Fibroblast of skin of scalp (primary cell): Measurements from ENCODE around the gene PTGS1. TPM values are rescaled to one million over a fixed set of nuclear protein-coding genes. Genes with fewer than 3 reads are reported as not detected.
"Not testable (repeated sequence)": the region's sequence is repeated elsewhere in the genome, so short reads cannot be mapped to it uniquely, and the experiment has no call there.

Source experiments
- DNase-seq: peaks from one replicate; pipeline ENCODE4 v3.0.0-alpha.2; 2013
- polyA plus RNA-seq, 2 experiments: library from polyadenylated mRNA; unstranded; fragments of 120-200 nt; gene quantifications; one replicate each; pipeline ENCODE4 v1.2.1, GENCODE V29; 2013; ENCODE audit not compliant: insufficient read length in 2 of 2

PTGS1 gene
- polyA plus RNA-seq (2013, experiment 1 of 2; ENCODE audit: insufficient read length): 16.9 TPM
- polyA plus RNA-seq (2013, experiment 2 of 2; ENCODE audit: insufficient read length): 15.4 TPM

DNA sequence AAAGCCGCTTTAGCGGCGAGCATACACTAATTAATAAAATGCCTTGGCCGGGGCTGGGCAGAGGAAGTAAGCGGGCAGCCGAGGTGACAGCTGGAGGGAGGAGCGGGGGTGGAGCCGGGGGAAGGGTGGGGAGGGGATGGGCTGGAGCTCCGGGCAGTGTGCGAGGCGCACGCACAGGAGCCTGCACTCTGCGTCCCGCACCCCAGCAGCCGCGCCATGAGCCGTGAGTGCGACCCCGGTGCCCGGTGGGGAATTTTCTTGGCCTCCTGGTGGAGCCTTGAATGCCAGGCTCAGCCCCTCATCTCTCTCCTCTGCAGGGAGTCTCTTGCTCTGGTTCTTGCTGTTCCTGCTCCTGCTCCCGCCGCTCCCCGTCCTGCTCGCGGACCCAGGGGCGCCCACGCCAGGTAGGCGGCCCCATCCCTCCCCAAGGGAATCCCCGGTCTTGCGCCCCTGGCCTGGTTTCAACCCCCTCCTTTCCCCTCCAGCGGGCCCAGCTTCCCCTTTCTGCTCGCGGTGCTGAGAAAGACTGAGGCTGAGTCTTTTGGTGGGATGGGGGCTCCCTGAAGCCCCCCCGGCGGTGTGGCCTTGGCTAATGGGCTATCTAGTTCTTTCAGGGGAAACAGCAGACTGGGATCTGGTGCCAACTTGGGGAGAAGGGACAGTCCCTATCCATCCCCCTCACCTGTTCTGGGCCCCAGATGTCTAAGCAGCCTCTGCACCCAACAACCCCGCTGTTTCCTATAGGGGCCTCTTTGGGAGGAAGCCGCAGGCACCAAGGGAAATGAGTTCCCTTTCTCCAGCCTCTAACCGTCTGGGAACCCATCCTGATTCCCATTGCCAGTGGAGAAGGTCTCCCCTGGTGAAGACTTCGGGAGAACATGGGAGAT lies at the start of gene PTGS1:
Gene PTGS1 (plus strand): TSS at position 156 of the 887 bp plus-strand sequence. CDS start 61 bp downstream, at position 217.
- DNase-seq: no peak

DNA sequence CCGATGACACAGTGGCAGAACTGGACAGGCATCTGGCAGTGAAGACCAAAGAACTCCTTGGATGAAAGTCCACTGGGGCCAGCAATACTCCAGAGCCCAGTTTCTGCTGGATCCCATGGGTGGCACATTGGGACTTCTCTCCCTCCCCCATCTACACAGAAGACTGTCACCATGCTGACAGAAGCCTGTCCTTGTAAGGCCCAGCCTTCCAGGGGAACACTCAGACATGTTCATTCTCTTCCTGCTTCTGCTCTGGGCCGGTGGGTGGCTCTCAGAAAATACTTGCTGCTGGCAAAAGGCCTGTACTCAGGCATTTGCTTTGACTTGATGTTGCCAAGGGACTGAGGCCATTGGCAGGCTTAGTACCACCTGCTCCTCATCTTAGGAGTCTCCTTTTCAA lies 48.3 kb upstream of the PTGS1 start:
- no peak for DNase-seq

DNA sequence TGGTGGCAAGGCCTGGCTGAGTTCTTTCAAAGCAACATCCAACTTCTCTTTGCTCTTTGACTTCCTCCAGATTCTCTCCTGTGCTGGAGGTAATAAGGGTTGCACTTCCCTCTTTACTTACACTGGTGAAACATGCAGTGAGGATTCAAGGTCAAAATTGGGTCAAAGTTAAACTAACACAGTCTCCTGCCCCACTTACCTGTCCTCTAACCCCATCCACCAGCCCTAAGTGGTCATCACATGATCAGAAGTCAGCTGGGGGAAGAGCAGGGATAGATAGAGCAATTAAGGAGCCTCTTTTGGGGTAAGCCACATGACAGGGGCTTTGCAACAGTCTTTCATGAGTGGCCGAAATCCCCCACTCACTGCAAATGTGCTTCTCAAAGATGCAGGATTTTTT lies 46.2 kb upstream of the PTGS1 start:
- DNase-seq: not testable (repeated sequence)

DNA sequence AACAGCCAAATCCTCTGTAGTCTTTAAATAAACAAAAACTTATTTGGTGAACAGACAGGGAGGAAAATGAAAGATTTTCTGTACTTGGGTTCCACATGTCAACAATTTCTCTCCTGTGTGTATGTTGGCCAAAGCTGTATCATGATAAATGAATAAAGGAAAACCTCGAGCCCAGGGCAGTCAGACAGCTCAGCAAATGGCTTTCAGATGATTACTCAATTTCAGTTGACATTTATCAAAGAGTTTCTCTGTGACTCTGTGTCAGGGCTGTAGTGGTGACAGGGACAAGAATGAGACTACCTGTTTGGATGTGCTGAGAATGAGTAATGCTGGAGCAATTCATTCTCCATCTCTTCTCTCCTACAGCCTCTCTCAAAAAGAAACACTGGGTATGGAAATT lies 45.7 kb upstream of the PTGS1 start:
- DNase-seq: no peak

DNA sequence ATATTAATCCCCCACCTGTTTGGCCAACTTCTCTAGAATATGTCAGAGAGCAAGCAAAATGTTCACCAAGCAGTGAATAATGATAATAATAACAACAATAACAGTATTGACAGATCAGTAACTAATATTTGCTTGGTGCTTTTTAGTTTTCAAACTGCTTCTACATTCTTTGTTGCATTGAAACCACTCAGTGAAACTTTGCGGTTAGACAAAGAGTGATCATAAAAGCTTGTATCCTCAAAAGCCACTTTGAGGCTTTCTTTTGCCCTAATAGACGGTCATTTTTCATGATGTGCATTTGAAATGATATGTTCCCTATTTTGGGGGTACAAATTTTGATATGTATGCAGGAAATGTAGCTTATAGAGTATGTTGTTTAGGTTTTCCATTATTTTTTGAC lies 43.6 kb upstream of the PTGS1 start:
- DNase-seq: no peak

DNA sequence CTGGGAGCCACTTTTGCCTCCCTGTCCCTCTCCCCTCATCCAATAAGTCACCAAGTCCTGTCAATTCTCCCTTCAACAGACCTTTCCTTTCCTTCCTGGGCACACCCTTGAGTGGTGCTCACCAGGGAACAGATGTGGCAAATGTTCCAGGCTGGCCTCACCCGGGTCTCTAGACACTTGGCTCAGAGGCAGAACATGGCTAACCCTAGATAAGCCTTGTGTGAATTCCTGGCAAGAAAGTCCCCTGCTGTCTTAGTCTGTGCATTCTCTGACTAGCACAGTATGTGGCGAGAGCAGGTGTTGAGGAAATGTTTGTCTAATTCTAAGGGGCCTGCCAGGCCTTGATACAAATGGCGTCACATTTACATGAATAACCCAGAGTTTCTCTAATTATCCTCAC lies 41.2 kb upstream of the PTGS1 start:
- DNase-seq: no peak

DNA sequence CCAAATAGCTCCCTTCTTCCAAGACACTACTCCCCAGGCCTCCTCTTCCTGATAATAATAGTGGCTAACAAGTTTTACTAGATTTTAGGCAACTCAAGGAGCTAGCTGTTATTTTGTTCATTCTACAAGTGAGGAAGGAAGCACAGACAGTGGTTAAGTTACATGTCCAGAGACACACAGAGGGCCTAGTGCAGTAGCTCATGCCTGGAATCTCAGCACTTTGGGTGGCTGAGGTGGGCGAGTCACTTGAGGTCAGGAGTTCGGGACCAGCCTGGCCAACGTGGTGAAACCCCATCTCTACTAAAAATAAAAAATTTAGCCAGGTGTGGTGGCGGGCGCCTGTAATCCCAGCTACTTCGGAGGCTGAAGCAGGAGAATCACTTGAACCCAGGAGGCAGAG lies 40.4 kb upstream of the PTGS1 start:
- DNase-seq: not testable (repeated sequence)

DNA sequence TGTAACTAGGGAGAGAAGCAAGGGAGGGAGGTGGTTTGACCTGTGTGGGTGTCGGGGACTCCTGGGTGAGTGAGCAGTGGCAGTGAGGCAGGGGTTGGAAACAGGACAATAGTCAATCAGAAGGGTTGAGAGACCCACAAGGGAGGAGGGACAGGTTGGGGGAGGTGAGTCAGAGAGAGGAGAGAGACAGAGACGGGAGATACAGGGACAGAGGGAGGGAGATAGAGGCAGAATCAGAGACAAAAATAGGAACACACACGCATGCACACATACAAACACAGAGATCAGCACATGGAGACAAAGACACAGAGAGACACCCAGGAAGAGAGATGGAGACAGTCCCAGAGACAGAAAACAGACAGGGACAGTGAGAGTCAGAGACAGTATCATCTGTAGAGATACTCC lies 39.3 kb upstream of the PTGS1 start:
- no peak for DNase-seq

DNA sequence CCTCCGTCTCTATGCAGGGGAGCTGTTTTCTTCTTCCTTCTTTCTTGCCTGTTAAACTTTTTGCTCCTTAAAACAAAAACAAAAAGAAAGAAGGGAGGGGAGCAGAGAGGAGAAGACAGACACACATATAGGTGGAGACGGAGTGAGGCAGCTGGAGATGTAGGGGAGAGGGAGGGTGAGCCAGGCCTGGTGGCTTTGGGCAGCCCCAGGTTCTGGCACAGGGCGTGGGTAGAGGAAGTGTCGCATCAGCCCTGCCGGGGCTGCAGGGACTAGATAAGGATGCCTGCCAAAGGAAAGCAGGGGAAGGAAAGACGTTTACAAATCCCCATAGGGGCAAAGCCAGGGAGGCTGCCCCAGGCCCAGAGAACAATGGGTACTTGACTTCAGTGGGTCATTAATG lies 38.7 kb upstream of the PTGS1 start:
- no peak for DNase-seq

DNA sequence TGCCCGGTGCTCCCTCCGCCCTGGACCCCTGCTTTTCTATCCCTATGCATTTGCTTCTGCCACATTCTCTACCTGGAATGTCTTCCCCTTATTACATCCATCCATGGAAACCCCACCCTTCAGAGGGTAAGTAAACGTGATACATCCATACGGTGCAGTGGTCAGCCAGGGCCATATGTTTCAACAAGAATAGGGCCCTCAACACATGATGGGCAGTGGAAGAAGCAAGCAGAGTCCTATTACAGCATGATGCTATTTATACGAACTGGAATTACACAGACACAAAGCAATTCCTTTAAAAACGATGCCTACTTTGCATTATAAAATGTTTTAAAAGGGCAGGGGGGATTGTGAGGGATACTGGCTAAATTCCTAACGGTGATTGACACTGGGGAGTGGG lies 38.2 kb upstream of the PTGS1 start:
- DNase-seq: no peak

DNA sequence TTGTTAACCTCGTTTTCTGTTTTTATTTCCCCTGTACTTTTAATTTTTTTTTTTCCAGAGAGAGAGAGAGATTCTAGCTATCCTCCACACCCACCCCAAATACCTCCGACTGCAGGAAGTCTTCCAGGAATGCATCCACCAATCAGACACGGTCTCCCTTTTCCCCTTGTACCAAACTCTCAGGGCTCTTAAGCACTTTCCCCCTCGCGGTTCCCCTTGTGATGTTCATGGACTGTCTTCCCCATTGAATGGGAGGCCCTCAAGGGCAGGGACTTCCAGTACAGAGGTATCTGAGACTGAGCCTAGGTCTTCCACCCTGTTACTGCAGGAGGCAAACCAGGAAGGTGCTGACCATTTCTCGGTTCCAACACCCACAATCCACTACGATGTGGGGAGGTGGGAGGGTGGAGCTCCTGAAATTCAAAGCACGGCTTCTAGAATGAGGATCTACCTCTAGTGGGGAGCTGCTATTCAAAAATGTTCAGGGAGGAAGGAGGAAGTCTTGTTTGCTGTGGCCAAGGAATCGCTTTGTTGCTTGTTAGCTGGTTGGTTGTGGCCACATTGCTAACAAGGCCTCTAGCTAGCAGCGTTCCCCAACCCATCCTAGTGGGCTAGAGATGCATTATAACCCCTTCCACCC lies 37.5 kb upstream of the PTGS1 start:
- no peak for DNase-seq

DNA sequence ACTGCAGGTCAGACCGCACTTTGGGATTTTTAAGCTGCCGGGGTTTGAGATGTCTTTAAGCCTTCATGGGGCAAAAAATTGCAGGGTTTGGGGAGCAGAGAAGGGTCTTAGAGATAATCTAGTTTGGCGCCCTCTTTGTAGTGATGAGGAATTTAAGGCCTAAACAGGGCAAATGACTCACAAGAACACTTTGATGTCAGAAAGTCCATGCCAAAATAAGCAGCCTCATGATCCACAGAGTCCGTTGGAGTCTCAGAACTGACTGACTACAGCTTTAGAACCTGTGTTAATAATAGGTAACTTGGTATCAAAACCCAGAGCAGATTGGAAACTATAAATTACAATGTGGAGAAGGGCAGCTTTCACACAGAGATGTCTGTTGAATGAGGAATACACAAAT lies 35.9 kb upstream of the PTGS1 start:
- DNase-seq: no peak

DNA sequence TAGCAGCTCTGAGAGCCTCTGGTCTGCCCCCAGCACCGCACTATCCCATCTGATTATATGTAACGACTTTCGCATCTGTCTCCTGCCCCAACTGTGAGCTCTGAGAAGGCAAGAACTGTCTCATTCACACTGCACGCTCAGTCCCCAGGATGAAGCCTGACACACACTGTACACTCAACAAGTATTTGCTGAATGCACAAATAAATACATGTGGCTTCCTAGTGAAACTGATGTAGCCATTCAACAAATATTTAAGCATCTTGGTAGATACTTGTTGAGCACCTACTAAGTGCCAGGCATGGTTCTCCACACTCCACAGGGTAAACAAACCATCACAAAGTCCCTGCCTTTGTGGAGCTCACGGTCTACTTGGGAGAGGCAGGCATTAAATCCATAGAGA lies 34.6 kb upstream of the PTGS1 start:
- DNase-seq: no peak

DNA sequence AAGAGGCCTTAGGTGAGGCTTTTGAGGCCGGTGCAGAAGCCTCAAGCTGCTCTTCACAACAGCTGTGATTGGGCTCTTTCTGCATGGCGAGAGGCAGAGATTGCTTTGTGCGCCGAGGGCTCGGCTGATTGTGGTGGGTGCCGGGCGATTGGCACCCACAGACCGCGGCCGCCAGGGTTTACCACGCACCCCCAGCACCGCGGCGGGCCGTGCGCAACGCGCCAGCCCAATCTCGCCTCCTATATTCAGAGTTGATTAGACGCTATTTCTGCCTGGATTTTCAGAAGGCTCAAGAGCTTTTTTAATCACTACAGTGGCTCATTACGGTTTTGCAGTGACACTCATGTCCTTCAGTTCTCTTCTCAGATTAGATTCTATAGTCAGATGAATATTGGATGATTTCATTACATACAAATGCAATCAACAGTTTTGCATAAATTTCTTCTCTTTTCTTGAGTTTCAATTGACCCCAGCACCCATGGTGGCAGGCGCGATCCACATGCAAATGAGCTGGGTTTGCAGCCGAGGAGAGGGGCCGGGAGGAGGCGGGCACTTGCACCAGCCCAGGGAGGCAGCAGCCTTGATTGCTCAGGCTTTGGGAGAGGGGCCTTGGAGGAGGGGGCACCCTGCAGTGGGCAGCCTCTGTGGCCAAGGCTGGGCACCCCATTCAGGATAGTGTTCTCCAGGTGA lies 33.8 kb upstream of the PTGS1 start:
- DNase-seq: no peak

DNA sequence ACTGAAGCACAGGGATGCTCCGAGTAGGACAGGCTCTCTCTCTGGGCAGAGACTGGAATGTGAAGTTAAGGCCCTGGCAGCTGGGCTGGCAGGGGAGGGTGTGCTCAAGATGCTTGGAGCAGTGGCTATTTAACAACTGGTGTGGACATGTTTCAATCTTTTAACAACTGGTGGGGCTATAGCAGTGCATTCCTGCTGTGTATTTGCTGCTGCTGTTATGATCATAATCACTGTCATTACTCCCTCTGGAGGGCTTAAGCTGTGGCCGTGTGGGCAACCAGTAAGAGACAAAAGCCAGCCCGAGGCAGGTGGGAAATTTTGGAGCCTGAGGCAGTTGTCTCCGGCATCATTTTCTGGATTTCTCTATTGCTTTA lies 33.3 kb upstream of the PTGS1 start:
- DNase-seq: no peak

DNA sequence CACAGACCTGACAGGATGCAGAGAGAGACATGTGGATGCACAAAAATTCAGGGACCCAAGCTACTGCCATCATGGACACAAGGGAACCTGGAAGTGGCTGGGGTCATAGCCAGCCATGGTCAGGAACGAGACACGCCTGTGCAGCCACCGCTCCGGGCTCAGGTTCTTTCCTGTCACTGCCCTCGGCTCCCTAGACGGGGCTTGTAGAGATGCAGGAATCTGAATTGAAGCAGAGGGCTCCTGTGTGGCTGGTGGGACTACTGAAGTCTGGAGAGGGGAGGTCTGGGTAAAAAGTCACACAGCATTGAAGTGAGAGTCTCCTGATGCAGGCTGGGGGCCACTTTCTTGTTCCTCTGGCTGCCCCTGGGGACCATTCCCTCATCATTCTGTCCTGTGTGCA lies 32.3 kb upstream of the PTGS1 start:
- DNase-seq: no peak

DNA sequence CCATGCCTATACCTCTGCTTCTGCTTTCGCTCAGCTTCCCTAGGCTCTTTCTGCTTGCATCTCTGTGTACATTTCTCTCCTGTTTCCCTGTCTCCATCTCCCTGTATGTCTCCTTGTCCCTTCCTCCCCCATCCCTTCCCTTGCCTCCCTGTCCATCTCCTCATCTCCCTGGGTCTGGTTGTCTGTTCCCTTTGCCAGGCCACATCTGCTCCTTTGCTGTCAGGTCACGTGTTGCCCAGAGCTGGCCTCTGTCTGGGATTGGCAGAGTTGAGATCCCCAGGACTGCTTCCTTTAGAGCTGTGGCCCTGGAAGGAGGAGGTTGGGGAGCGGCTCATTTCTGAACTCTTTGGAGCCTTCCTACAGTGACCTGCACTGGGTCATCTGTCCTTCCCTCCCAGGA lies 31.8 kb upstream of the PTGS1 start:
- DNase-seq: no peak

DNA sequence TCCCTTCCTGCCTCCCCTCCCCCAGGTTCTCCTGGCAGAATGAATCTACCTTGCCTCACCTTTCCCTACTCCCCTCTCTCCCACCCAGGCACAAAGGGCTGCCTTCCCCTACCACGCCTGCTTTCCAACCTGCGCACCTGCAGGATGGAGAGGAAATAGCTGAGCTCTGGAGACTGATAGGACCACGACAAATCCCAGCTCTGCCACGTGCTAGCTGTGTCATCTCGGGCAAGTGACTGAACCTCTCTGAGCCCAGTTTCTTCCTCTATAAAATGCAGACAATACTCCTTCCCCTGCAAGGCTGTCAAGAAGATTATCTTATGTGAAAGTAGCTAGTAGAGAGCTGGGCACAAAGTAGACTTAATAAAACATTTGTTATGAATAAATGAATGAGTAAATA lies 31.2 kb upstream of the PTGS1 start:
- no peak for DNase-seq

DNA sequence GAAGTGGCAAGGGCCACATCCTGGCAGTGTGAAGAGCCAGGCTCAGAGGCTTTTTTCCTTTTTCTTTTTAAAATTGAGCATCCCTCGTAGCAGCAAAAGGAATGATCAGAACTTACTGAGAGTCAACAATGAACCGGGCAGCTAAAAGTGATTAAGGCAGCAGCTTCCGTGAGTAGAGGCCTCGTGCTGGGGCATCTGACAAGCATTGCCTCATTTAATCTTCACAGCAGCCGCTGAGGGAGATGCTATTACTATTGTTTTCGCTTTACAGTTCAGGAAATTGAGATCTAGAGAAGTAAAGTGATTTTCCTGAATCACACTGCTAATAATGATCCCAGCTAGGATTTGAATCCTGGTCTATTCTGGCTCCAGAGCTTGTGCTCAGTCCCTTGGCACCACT lies 30.7 kb upstream of the PTGS1 start:
- DNase-seq: no peak

DNA sequence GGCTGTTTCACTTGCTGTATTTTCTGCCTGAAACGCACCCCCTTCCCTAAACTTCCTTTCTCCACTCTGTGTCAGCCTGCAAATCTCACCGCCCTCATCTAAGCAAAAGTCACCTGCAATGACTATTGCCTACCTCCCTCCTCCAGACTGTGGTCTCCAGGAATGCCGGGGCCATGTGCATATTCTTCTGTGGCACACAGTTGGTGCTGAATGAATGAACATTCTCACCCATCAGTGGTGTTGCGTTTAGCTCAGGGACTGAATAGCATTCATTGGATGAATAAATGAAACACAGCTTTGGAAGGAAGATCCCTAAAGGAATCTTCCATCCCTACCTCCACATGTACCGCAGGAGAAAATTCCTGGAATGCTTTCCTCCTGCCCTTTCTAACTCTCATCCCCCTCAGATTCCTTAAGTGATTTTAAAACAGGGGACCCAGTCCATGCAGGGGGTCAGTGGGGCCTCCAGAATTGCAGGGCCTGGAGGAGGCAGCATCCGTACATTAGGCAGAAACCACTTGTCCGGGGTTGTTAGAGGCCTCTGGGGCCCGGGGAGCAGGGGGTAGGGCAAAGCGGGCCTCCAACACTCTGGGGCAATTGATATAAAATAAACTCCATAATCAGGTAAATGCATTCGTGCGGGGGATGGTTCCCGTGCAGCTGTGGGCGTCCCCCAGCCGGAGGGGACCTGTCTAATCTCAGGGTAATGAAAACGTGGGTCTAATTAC lies 28.3 kb upstream of the PTGS1 start:
- no peak for DNase-seq

DNA sequence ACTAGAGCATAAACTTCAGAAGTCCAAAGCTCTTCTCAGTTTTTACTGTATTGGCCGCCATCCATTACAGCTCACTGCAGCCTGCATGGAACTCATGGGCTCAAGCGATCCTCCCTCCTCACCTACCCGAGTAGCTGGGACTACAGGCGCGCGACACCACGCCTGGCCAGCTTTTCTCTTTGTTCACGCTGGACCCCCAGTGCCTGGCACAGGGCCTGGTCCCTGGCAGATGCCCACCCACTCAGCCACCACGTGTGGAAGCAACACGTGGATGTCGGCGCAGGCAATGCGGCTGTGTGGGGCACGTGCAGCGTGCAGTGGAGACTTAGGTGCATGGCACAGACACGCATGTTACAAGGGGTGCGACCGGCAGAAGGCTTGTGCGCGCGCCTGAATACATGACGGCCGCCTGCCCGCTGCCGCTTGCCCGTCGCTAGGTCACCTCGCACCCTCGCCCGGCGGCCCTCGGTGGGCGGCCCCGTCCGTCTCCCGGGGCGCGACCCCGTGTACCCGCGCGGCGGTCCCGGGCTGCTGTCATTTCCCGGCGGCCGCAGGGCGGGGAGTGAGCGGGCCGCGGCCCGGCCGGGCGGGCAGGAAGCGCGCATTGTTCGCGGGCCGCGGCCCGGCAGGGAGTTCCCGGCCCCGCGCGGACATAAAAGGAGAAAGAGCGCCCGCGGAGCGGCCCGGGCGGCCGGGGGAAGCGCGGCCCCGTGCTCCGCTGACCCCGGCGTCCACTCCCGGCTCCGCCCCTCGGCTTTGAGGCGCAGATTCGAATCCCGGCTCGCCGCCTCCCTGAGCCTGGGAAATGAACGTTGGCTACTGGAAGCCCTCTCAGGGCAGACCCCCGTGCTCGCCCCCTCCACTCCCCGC lies 24.1 kb upstream of the PTGS1 start:
- DNase-seq: no peak
